AG10803 (cell line): Measurements from ENCODE around the gene SPIN1.
"Not testable (repeated sequence)": the region's sequence is repeated elsewhere in the genome, so short reads cannot be mapped to it uniquely, and the experiment has no call there.

Source experiments
- DNase-seq: peaks from one replicate; pipeline ENCODE4 v3.0.0; 2010; ENCODE audit warnings: low read depth
- H3K4me3 ChIP-seq: 2 replicates; pipeline ENCODE4 v1.5.1; 2011; ENCODE audit warnings: mild to moderate bottlenecking, low read length, control low read depth
- TF ChIP-seq, protein P1 (sequence below): conservative IDR thresholded peaks from 2 replicates; pipeline ENCODE4 v1.5.1; 2011; ENCODE audit warnings: mild to moderate bottlenecking, low read length, control low read depth, inconsistent platforms

Gene SPIN1

DNA sequence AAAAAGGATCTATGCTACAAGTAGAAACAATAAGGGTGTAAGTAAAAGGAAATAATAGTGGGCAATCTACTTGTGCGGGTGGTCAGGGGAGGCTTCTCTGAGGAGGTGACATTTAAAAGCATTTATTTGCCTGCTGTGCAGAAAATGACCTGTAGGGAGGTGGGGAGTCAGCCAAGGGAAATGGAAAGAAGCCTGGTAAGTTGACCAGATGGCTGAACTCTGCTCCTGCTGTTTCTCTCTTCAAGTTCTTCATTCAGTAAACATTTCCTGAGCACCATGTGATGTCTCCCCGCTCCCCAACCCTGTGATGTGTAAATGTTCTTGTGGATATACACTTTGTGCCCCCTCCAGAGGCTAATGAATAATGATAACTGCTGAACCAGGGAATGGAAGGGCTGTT lies 9.9 kb upstream of the SPIN1 start:
- DNase-seq, result no peak
- TF ChIP-seq, protein P1, sequence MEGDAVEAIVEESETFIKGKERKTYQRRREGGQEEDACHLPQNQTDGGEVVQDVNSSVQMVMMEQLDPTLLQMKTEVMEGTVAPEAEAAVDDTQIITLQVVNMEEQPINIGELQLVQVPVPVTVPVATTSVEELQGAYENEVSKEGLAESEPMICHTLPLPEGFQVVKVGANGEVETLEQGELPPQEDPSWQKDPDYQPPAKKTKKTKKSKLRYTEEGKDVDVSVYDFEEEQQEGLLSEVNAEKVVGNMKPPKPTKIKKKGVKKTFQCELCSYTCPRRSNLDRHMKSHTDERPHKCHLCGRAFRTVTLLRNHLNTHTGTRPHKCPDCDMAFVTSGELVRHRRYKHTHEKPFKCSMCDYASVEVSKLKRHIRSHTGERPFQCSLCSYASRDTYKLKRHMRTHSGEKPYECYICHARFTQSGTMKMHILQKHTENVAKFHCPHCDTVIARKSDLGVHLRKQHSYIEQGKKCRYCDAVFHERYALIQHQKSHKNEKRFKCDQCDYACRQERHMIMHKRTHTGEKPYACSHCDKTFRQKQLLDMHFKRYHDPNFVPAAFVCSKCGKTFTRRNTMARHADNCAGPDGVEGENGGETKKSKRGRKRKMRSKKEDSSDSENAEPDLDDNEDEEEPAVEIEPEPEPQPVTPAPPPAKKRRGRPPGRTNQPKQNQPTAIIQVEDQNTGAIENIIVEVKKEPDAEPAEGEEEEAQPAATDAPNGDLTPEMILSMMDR, result peak; percentile 27
- no peak overlapping the region for H3K4me3 ChIP-seq

- no peak for DNase-seq
- TF ChIP-seq, protein P1, result no peak
- H3K4me3 ChIP-seq, result no peak overlapping the region
Measured at GRCh38 chr9:88379352-88379751, 8.9 kb upstream of the SPIN1 start.

- DNase-seq, result no peak
- TF ChIP-seq, protein P1, result no peak
- H3K4me3 ChIP-seq, result no peak overlapping the region
Measured at GRCh38 chr9:88380118-88380517, 8.1 kb upstream of the SPIN1 start.

GRCh38 chr9:88381322-88381721 lies 6.9 kb upstream of the SPIN1 start:
- not testable (repeated sequence) for DNase-seq, H3K4me3 ChIP-seq

- TF ChIP-seq, protein P1, result no peak
- no peak overlapping the region for H3K4me3 ChIP-seq
- DNase-seq, result no peak
Measured at GRCh38 chr9:88383176-88383575, 5.1 kb upstream of the SPIN1 start.

DNA sequence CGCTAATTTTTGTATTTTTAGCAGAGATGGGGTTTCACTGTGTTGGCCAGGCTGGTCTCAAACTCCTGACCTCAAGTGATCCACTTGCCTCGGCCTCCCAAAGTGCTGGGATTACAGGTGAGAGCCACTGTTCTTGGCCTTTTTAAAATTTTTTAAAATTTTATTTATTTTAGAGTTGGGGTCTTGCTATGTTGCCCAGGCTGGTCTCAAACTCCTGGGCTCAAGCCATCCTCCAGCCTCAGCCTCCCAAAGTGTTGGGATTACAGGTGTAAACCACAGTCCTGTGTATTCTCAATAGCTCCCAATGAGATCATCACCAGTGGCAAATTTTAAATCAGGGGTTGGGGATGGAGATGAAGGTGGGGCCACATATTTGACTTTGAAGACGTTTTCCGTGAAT lies 2.1 kb upstream of the SPIN1 start:
- H3K4me3 ChIP-seq, DNase-seq: not testable (repeated sequence)

- peak overlapping the region; percentile 99 for H3K4me3 ChIP-seq
- TF ChIP-seq, protein P1, result no peak
- DNase-seq, result no peak
Measured at GRCh38 chr9:88387036-88387551, 1.1 kb upstream of the SPIN1 start.

DNA sequence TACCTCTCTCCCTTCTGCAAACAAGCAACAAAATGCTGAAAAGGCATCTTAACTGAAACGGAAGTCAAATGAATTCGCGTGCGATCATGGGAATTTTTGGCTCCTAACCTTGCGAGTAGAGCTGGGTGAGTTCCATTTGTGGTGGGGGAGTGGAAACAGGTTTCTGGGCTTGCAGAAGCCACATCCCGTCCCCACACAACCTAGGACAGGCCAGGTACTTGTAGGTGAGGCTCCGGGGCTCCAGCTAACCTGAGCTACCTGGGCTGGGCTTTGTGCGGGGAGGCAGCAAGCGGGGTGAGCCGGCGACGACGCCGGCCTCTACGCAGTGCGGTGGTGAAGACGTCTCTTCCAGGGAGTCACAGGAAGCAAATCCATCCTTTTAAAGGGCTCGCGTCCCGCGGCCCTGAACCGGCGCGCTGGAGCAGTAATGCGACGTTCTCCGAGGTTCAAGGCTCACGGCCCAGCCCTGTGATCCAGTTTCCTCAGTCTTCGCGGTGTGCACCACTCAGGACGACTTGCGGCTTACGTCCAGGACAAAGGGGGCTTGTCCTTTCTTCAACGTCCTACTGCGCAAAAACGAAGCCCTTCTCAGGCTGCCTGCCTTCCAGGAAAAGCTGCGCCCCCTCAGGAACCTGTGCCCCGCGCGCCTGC lies 567 bp upstream of the SPIN1 start:
- H3K4me3 ChIP-seq, result peak overlapping the region; percentile 99
- DNase-seq, result peak; percentile 51
- TF ChIP-seq, protein P1, result no peak
